DOHH2 (cell line): ENCODE measurements around the gene STX17.

Source experiments
- H3F3A ChIP-seq: fragments of 200-600 bp; sonication (generic), shearing (Covaris generic); 2 replicates; pipeline ENCODE4 v1.6.0; 2016; ENCODE audit warnings: antibody characterized with exemption, mild to moderate bottlenecking; ENCODE audit not compliant: control insufficient read depth, insufficient read depth
- H3K27ac ChIP-seq: fragments of 200-600 bp; sonication (generic); 2 replicates; pipeline ENCODE4 v1.5.1; 2014; ENCODE audit warnings: low read depth, mild to moderate bottlenecking, low read length, moderate library complexity
- H3K27me3 ChIP-seq: fragments of 200-600 bp; sonication (generic); 2 replicates; pipeline ENCODE4 v1.6.1; 2014; ENCODE audit warnings: mild to moderate bottlenecking, low read length, mixed read lengths; ENCODE audit not compliant: control insufficient read depth
- H3K36me3 ChIP-seq: fragments of 200-600 bp; sonication (generic); 2 replicates; pipeline ENCODE4 v1.6.1; 2014; ENCODE audit warnings: mild to moderate bottlenecking, low read length, moderate library complexity, mixed read lengths; ENCODE audit not compliant: control insufficient read depth
- H3K4me1 ChIP-seq: fragments of 200-600 bp; sonication (generic); 2 replicates; pipeline ENCODE4 v1.6.1; 2014; ENCODE audit warnings: mild to moderate bottlenecking, low read length, mixed read lengths; ENCODE audit not compliant: control insufficient read depth
- H3K4me2 ChIP-seq: fragments of 200-600 bp; sonication (generic); 2 replicates; pipeline ENCODE4 v1.6.0; 2014; ENCODE audit warnings: mild to moderate bottlenecking, low read length, moderate library complexity
- H3K4me3 ChIP-seq: fragments of 200-600 bp; sonication (generic); 2 replicates; pipeline ENCODE4 v1.5.1; 2014; ENCODE audit warnings: mild to moderate bottlenecking, low read length, mixed read lengths
- H3K79me2 ChIP-seq: fragments of 200-600 bp; sonication (generic); 2 replicates; pipeline ENCODE4 v1.6.1; 2014; ENCODE audit warnings: mild to moderate bottlenecking, low read length, mixed read lengths; ENCODE audit not compliant: control insufficient read depth
- H3K9me2 ChIP-seq: fragments of 200-600 bp; sonication (generic); replicated peaks from 2 replicates; pipeline ENCODE4 v1.6.1; 2014; ENCODE audit warnings: mild to moderate bottlenecking, low read length, mixed read lengths; ENCODE audit not compliant: control insufficient read depth
- H3K9me3 ChIP-seq: fragments of 200-600 bp; sonication (generic); 2 replicates; pipeline ENCODE4 v1.6.1; 2014; ENCODE audit warnings: antibody characterized with exemption, low read length, mixed read lengths; ENCODE audit not compliant: control insufficient read depth, insufficient read depth
- H4K20me1 ChIP-seq: fragments of 200-600 bp; sonication (generic); 2 replicates; pipeline ENCODE4 v1.6.0; 2014; ENCODE audit warnings: low read depth, mild to moderate bottlenecking, antibody characterized with exemption, low read length, moderate library complexity; ENCODE audit not compliant: control insufficient read depth, insufficient read depth
- CTCF ChIP-seq: fragments of 200-600 bp; sonication (generic); IDR thresholded peaks from one replicate; pipeline ENCODE4 v1.5.1; 2014; ENCODE audit warnings: antibody characterized with exemption, mild to moderate bottlenecking, low read depth, low read length; ENCODE audit not compliant: poor library complexity, severe bottlenecking
- EZH2phosphoT487 ChIP-seq: fragments of 200-600 bp; sonication (generic); IDR thresholded peaks from 2 replicates; pipeline ENCODE4 v1.6.1; 2017; ENCODE audit warnings: borderline replicate concordance, mild to moderate bottlenecking, antibody characterized with exemption, low read length, moderate library complexity, mixed read lengths

STX17 gene

GRCh38 chr9:99905833-99906402 is 536 bp upstream of the STX17 start:
- H3K4me3 ChIP-seq: peak overlapping the region; percentile 86
- H3F3A ChIP-seq: peaks cover 11% of the 10 kb centered on the region; the same call in 1 of the 2 replicates
- TF ChIP-seq CTCF (no peak), EZH2phosphoT487 (no peak)
- H3K9me2 ChIP-seq: no peaks in the 10 kb centered on the region
- H3K9me3 ChIP-seq: no peaks in the 10 kb centered on the region
- no peaks in the 10 kb centered on the region for H4K20me1 ChIP-seq
- no peaks in the 10 kb centered on the region for H3K36me3 ChIP-seq
- H3K4me2 ChIP-seq: peak overlapping the region; percentile 70
- peaks cover 3% of the 10 kb centered on the region for H3K27me3 ChIP-seq
- H3K27ac ChIP-seq: no peak overlapping the region
- peaks cover 15% of the 10 kb centered on the region for H3K4me1 ChIP-seq
- H3K79me2 ChIP-seq: peaks cover 14% of the 10 kb centered on the region

DNA sequence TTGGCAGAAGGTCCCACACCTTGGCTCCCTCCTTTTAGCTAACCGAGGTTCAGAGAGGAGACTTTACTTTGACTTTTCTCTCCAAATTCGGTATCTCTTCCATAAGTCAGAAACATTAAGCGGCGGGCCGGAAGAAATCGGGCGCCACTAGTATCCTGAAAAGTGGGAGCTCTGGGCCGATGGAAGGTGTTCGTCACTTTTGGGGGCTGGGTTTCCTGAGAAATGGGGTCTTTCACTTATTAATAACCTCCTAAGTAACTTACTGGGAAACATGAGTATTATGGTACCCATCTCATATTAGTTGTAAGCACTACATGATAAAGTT is 716 bp downstream of the STX17 start:
- H3K4me3 ChIP-seq: peak overlapping the region; percentile 86
- H3K36me3 ChIP-seq: no peaks in the 10 kb centered on the region
- TF ChIP-seq CTCF (no peak), EZH2phosphoT487 (no peak)
- H3K9me3 ChIP-seq: no peaks in the 10 kb centered on the region
- H3F3A ChIP-seq: peaks cover 11% of the 10 kb centered on the region; the same call in 1 of the 2 replicates
- peaks cover 14% of the 10 kb centered on the region for H3K79me2 ChIP-seq
- peaks cover 3% of the 10 kb centered on the region; the same call in 1 of the 2 replicates for H3K27me3 ChIP-seq
- no peak overlapping the region for H3K27ac ChIP-seq
- H3K9me2 ChIP-seq: no peaks in the 10 kb centered on the region
- no peaks in the 10 kb centered on the region for H4K20me1 ChIP-seq
- H3K4me1 ChIP-seq: peaks cover 15% of the 10 kb centered on the region
- H3K4me2 ChIP-seq: peak overlapping the region; percentile 70

DNA sequence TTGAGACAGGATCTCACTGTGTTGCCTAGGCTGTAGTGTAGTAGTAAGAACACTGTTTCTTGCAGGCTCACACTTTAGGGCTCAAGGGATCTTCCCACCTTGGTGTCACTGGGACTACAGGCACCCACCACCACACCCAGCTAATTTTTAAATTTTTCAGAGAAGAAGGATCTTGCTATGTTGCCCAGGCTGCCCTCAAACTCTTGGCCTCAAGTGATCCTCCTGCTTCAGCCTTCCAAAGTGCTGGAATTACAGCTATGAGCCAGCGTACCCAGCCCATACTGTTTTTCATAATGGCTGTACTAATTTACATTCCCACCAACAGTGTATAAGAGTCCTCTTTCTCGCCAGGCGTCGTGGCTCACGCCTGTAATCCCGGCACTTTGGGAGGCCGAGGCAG is 5.1 kb downstream of the STX17 start:
- TF ChIP-seq CTCF: no peak
- TF ChIP-seq EZH2phosphoT487: no peak
- no peaks in the 10 kb centered on the region for H4K20me1 ChIP-seq
- peaks cover 14% of the 10 kb centered on the region for H3K79me2 ChIP-seq
- no peaks in the 10 kb centered on the region for H3K9me3 ChIP-seq
- H3K27me3 ChIP-seq: no peaks in the 10 kb centered on the region
- 0 out of 2 replicates have a peak, but pooled peaks cover 6% of the 10 kb centered on the region for H3F3A ChIP-seq
- H3K36me3 ChIP-seq: peaks cover 13% of the 10 kb centered on the region
- H3K9me2 ChIP-seq: no peaks in the 10 kb centered on the region
- H3K4me2 ChIP-seq: no peak overlapping the region
- peaks cover 7% of the 10 kb centered on the region for H3K4me1 ChIP-seq
- H3K4me3 ChIP-seq: no peak overlapping the region
- no peak overlapping the region for H3K27ac ChIP-seq
